Measurements from ENCODE around the gene GNPAT. TPM values are rescaled to one million over a fixed set of nuclear protein-coding genes. Genes with fewer than 3 reads are reported as not detected.

Gene GNPAT
- total and polyA plus RNA-seq, 2 of the 8 experiments (the other 6 are each of a cell fraction or from before 2014, with no cell fraction given), result 22.9 to 47.4 TPM

GRCh38 chr1:231218078-231218477 lies 22.9 kb upstream of the GNPAT start:
- Histone ChIP-seq H3K4ac (replicated peaks; ENCODE audit: insufficient read length, low read depth, low read length) (no peak overlapping the region), H2AK5ac (ENCODE audit: low read depth, low read length) (no peak overlapping the region), H2AFZ (ENCODE audit: low read length) (no peak overlapping the region), H4K5ac (ENCODE audit: insufficient read length, low read depth, low read length) (no peak overlapping the region), H3K9ac (replicated peaks in 1 of 4; ENCODE audit: extremely low read depth in 1 of 4, low read depth in 3 of 4, low read length in 3 of 4) (no peak overlapping the region), H3K14ac (ENCODE audit: insufficient read length) (no peak overlapping the region), H3K4me3 (ENCODE audit: extremely low read depth in 1 of 4, insufficient read depth in 2 of 4, low read depth in 3 of 4, low read length in 4 of 4) (no peak overlapping the region), H3K18ac (ENCODE audit: extremely low read depth, low read length) (no peak overlapping the region), H3K27me3 (replicated peaks in 1 of 4; ENCODE audit: control insufficient read depth in 3 of 4, extremely low read depth in 1 of 4, insufficient read depth in 3 of 4, low read length in 3 of 4) (peaks cover 25 to 46% (median 36%) of the 10 kb centered on the region in 4 experiments), H3K79me2 (ENCODE audit: control insufficient read depth in 1 of 2, insufficient read depth in 2 of 2, low read length in 2 of 2) (no peaks in the 10 kb centered on the region), H3K4me2 (ENCODE audit: insufficient read depth in 1 of 2, low read depth in 2 of 2, low read length in 2 of 2) (no peak overlapping the region), H2BK20ac (ENCODE audit: low read length) (no peak overlapping the region), H3K23me2 (ENCODE audit: low read depth, low read length) (no peaks in the 10 kb centered on the region), H2BK5ac (ENCODE audit: low read depth, low read length) (no peak overlapping the region), H3K9me3 (ENCODE audit: insufficient read depth in 2 of 2, low read depth in 1 of 2, low read length in 1 of 2) (no peaks in the 10 kb centered on the region), H3K23ac (ENCODE audit: insufficient read length) (no peak overlapping the region), H3K27ac (ENCODE audit: low read depth, low read length) (no peak overlapping the region), H3K4me1 (replicated peaks in 1 of 4; ENCODE audit: control insufficient read depth in 3 of 4, insufficient read depth in 4 of 4, low read length in 3 of 4) (peaks cover 0 to 6% (median under 1%) of the 10 kb centered on the region in 4 experiments; a peak in 3 of 7 replicates), H3K36me3 (ENCODE audit: control insufficient read depth in 2 of 4, insufficient read depth in 4 of 4, low read length in 3 of 4) (no peaks in the 10 kb centered on the region), H3K56ac (replicated peaks; ENCODE audit: insufficient read length, low read depth, low read length) (no peak overlapping the region), H2BK120ac (replicated peaks; ENCODE audit: low read depth, low read length) (no peak overlapping the region), H4K91ac (replicated peaks; ENCODE audit: insufficient read length, low read length) (no peak overlapping the region), H4K8ac (ENCODE audit: extremely low read depth, insufficient read depth, low read length) (no peak overlapping the region), H2BK15ac (ENCODE audit: low read length) (no peak overlapping the region), H3K79me1 (ENCODE audit: low read depth, low read length) (no peaks in the 10 kb centered on the region), H2BK12ac (ENCODE audit: low read depth, low read length) (no peak overlapping the region), H4K20me1 (replicated peaks in 1 of 2; ENCODE audit: control insufficient read depth in 1 of 2, insufficient read depth in 2 of 2, low read length in 2 of 2) (peaks cover 0 to 4% of the 10 kb centered on the region in 2 experiments)
- no peak for FAIRE-seq
- no peak for DNase-seq (ENCODE audit: low read depth in 1 of 2, low spot score in 2 of 2)
- WGBS, 2 experiments (ENCODE audit: extremely low coverage in 1 of 2, insufficient coverage in 1 of 2, insufficient read length in 1 of 2, insufficient replicate concordance in 2 of 2, low coverage in 1 of 2, low lambda C conversion rate in 2 of 2, missing lambda C conversion rate in 1 of 2), result 92% methylated on average over 6 of the region's 6 CpGs; no CpG with 5 or more reads in 1 of the 2 experiments
- ChIA-PET POLR2A (ENCODE audit: partially characterized antibody) (no interaction called here), CTCF (ENCODE audit: partially characterized antibody) (interaction anchor here (0.5 to 1.6 kb wide), 2 partner anchors 62 to 203 kb away, joined by 3 to 4 read pairs; no protein-coding TSS in a partner anchor)
- TF ChIP-seq USF2 (IDR thresholded peaks at IDR 0.05; ENCODE audit: low read length) (no peak), CHD2 (IDR thresholded peaks at IDR 0.05; ENCODE audit: low read length) (no peak), EZH2 (IDR thresholded peaks at IDR 0.05; ENCODE audit: low read depth, low read length, severe bottlenecking) (no peak), NRF1 (IDR thresholded peaks at IDR 0.05; ENCODE audit: low read depth, low read length) (no peak), TBP (IDR thresholded peaks at IDR 0.05; ENCODE audit: low read depth, low read length) (no peak), CREB1 (IDR thresholded peaks at IDR 0.05) (no peak), RXRA (IDR thresholded peaks at IDR 0.05; ENCODE audit: insufficient read depth, low read depth, low read length) (no peak)
